ENCODE data around the gene DEK.

DNA sequence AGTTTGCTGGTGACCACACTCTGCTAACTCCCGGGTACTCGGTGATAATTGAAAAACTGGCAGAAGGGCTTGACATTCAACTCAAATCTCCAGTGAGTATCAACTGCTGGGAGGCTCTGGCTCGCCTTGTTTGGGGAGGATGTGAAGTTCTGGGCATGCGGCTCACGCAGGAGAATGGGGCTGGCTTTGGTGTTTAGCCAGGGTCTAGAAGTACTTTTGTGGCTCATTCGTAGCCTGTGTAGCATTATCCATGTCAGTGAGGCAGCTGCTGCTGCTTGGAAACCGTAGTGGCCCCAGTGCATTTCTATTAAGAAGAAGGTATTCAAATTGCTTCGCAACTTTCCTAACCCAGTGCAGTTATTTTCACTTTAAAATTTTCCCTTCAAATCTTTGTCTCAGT is 56.9 kb downstream of the DEK start:
- TF ChIP-seq, protein P1, sequence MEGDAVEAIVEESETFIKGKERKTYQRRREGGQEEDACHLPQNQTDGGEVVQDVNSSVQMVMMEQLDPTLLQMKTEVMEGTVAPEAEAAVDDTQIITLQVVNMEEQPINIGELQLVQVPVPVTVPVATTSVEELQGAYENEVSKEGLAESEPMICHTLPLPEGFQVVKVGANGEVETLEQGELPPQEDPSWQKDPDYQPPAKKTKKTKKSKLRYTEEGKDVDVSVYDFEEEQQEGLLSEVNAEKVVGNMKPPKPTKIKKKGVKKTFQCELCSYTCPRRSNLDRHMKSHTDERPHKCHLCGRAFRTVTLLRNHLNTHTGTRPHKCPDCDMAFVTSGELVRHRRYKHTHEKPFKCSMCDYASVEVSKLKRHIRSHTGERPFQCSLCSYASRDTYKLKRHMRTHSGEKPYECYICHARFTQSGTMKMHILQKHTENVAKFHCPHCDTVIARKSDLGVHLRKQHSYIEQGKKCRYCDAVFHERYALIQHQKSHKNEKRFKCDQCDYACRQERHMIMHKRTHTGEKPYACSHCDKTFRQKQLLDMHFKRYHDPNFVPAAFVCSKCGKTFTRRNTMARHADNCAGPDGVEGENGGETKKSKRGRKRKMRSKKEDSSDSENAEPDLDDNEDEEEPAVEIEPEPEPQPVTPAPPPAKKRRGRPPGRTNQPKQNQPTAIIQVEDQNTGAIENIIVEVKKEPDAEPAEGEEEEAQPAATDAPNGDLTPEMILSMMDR (IDR thresholded peaks at IDR 0.05; ENCODE audit: insufficient read depth, low read depth, low read length) = no peak
- no peak for TF ChIP-seq EZH2 (IDR thresholded peaks at IDR 0.05; ENCODE audit: insufficient read depth, low read length)

All from astrocyte (in vitro differentiated cells and primary cell).